ENCODE data around the gene PCCA.

Gene PCCA

DNA sequence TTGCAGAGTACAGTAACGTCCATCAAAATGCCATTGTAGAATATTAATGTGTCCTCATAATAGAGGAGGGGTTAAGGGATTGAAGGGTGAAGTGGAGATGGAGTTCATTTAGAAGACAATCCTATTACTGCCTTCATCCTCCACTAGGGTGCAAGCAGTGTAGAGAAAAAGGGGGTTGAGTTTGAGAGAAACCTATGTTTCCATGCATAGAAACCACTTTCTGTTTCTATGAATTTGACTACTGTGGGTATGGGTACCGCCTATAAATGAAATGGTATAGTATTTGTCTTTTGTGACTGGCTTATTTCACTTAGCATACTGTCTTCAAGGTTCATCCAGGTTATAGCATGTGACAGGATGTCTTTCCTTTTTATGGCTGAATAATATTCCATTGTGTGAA lies 343.7 kb downstream of the PCCA start:
- no peak for DNase-seq (ENCODE audit: low read depth)

DNA sequence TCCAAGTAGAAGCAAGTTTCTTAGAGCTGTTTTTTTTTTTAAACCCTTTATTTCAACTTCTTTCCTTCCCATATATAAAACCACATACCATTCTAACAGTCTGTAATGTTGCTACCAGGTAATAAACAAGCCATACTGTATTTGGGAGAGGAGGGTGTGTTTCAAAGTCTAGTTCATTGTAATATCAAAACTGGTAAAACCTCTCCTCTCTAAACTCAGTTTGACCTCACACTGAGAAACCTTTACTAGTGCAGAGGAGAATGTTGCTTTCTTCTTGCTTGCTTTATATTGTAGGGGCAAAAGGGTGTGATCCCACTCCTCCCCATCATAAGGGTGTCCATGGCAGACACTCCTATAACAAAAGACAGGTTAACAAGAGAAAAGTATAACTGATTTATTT lies 344.6 kb downstream of the PCCA start:
- no peak for DNase-seq (ENCODE audit: low read depth)

DNA sequence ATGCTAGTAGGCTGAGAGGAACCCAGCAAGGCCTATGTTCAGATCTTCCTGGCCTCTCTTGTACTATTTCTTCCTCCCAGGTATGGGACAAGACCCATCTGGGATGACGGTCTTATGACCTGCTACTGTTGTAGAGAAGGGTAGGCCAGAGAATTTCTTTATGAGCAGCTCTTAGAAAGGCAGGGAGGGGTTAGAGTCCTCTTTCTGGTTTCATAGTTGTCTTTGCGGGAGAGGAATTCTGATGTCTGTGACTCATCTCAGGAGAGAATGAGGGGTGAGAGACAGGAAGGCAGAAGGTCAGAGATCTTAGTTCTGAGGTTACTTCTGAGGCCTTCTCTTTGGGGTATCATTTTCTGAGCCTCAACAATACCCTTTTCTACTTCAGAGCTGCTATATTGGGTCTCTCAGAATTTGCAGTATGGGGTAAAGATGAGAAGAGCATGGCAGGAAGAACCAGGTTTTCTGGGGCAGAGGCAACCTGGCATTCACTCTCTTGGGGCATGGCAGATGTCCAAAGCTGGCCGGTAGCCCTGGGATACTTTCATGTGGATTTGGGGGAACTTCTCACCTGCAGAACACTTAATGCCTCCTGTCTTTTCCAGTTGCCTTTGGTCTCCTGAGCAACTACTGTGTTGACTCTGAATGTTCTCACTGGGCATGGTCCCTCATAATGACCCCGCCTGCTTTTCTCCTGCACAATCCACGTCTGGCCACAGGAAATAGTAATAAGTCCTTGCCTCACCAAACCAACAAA lies 345.3 kb downstream of the PCCA start:
- no peak for DNase-seq (ENCODE audit: low read depth)

DNA sequence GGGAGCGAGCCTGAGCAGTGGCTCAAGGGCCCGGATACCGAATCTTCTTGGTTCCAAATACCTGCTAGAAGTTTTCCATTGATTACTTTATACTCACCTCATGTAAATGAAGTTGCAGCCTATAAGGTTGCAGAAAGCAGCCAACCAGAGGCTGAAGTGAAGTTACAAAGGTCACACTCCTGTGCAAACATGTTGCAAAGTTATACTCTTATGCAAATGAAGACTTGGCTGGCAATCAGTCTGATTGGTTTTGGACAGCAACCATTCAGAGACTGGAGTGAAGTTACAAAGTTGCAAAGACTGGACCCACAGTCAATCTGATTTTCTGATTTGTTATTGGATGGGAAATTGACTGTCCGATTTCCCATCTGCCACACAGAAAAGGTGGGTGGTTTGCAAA lies 347.2 kb downstream of the PCCA start:
- DNase-seq (ENCODE audit: low read depth) = no peak

DNA sequence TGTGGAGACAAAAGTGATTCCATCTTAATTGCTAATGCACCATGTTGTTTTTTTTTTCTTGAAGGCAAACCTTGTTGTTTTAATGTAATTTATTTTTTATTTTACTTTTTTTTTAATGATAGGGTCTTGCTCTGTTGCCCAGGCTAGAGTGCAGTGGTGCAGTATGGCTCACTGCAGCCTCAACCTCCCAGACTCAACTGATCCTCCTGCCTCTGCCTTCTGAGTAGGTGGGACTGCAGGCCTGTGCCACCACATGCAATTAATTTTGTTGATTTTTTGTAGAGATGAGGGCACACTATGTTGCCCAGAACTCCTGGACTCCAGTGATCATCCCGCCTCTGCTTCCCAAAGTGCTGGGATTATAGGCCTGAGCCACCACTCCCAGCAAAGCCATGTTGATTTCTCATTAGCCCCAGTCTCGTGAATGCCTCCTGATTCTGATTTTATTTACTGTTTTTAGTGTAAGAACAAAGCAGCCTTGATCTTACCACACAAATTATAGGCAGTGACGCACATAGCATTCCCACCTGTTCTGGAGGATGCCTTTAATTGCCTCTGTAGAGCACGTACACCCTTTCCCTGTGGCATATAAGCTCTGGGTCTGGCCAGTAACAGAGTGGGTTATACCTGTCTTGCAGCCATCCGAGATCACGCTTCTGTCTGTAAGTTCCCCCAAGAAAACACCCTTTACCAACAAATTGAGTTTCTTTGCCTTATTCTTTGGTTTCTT lies 349.3 kb downstream of the PCCA start:
- DNase-seq (ENCODE audit: low read depth) = no peak

DNA sequence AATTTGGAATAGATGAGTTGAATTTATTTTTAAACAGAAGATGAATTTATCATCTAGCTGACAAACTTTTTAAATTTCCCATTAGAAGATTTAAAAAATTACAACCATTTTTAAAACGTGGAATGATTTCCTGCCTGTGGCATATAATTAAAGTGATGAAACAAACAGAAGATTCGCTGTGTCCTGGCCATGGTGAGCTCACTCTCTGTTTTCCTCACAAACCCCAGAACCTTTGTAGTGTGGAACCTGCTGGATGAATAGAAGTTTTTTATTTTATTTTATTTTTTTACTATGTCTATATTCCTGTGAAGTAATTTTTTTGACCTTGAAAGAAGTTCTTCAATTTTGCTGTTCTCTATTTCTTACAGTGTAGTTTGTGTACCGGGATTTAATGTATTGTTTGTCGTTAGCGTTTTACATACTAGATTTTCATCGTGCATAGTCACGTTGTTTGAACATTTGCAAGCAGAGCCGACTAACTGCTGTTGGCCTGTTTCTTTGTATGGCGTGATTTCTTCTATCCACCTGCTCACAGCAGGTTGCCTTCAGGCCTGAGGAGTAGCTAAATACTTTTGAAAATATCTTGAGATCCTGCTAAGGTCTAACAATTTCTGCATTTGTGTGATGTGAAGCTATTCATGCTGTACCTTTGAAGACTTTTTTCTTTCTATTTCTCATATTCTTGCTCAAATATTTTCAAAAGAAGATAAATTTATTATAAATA lies 350.5 kb downstream of the PCCA start:
- no peak for DNase-seq (ENCODE audit: low read depth)

DNA sequence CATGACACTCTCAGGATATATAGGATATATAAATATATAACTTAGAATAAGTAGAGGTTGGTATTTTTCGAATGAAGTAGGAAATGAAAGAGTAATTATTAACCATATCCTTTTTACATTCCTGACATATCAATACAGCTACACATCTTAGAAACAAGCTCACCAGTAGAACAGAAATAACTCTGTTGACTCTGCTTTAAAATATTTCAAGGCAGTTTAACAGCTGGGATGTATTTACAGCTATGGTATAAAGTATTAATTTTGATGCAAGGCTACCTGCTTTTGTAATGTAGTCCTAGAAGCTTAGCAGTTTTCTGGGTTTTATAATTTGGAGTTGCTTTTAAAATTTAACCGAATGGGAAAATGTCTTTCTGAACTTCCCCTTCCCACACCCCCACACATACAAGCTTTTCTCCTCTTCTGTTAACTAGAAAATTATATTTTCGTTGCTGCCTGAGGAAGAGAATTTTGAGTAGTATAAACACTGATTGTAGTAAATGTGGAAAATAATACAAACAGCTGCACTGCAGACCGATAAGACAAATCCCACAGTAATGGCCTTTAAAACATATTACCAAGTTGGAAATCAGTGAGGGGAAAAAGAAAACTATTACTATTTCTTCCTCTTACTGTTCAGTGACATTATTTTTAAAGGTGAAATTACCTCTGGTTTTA lies 352.0 kb downstream of the PCCA start:
- no peak for DNase-seq (ENCODE audit: low read depth)

DNA sequence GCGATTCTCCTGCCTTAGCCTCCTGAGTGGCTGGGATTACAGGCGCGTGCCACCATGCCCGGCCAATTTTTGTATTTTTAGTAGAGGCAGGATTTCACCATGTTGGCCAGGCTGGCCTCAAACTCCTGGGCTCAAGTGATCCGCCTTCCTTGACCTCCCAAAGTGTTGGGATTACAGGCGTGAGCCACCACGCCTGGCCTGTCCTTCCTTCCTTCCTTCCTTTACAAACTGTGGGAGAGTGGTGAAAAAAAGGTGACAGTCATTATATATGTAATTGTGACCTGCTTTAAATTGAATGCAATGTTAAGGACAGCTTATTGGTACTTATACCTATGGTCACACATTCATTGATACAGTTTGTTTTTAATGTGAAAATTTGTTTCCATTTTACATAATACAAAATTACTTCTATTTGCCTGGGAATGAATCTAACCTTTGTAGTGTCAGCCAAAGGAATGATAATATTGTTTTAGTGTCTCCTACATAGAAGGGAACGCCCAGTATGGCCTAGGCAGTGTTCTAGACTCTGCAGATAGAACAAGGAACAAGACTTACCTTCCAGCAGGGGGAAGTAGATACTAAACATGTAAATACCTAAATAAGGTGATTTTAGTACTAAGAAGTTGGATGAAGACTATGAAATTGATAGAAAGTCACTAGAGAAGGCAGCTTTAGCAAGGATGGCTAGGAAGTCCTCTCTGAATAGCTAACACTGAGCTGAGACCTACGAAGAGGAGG lies 353.4 kb downstream of the PCCA start:
- no peak for DNase-seq (ENCODE audit: low read depth)

DNA sequence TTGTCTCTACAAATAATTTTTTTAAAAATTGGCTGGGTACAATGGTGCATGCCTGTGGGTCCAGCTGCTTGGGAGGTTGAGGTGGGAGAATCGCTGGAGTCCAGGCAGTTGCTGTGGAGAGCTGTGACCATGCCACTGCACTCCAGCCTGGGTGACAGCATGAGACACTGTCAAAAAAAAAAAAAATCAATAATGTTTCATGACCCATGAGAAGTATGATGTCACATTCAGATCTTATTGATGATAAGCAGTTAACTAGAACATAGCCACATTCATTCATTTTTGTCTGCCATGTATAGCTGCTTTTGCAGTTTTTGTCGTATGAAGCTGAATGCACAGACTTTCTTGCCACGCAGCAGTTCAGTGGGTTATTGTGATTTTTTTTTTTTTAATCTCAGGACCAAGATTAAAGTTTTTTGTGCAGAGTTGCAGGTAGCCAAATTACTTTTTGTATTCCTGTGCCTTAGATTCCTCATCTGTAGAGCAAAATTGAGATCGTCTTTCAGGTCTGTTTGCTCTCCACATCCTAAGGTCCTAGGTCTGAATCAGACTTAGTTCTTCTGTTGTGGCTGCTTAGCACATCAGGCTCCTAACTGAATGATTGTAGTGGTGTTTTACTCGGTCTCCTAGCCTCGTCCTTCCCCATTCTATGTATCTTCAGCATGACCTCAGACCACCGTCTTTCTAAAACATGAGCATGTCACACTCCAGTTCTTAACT lies 354.5 kb downstream of the PCCA start:
- DNase-seq (ENCODE audit: low read depth) = no peak

DNA sequence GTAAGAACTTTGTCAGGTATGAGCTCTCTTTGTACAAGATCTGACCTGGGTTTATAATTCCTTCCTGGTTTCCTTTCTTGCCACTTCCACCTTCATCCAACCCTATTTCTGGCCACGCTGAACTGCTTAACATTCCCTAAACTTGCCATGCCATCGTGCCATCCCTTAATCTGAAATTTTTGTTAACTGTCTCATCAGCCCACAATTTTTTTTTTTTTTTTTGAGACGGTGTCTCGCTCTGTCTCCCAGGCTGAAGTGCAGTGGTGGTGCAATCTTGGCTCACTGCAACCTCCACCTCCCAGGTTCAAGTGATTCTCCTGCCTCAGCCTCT lies 355.1 kb downstream of the PCCA start:
- DNase-seq (ENCODE audit: low read depth) = no peak

DNA sequence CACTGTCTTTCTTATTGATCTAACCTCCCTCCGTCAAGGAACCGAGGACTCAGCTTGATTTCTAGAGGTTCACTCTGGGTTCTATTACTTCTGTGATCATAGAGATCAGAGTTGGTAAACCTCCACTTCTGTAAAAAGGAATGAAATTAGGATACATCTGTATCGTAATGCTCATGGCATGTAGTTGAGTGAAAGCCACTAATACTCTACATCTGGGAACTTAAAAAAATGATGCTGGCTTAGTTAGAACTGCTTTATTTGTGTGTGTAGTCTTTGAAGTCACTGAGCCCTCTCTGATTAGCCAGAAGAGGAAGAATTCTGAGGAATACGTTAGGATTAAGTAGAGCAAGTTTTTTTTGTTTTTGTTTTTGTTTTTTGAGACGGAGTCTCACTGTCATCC lies 358.9 kb downstream of the PCCA start:
- DNase-seq (ENCODE audit: low read depth) = no peak

DNA sequence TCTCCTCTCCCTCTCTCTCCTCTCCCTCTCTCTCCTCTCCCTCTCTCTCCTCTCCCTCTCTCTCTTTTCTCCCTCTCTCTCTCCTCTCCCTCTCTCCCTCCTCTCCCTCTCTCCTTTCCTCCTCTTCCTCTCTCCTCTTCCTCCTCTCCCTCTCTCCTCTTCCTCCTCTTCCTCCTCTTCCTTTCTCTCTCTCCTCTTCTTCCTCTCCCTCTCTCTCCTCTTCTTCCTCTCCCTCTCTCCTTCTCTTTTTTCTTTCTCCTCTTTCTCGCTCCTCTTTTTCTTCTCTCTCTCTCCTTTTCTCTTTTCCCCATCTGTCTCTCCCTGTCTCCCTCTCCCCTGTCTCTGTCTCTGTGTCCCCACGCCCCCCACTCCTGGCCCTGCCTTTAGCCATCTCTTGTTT lies 363.0 kb downstream of the PCCA start:
- no peak for DNase-seq (ENCODE audit: low read depth)

DNA sequence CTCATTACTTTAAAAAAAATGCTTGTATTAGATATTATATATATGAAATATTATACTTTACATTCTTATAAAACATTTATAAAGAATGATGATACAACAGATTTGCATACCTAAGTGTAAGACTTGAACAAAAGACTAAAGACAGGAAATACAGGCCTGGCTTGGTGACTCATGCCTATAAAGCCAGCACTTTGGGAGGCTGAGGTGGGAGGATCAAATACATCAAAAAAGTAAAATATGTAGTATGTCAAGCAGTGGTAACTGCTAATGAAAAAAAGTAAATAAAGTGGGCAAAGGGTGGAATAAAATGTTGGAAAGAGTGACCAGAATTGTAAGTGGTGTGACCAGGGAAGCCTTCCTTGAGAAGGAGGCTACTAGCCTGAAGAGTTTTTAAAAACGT lies 366.0 kb downstream of the PCCA start:
- peak; percentile 2 for DNase-seq (ENCODE audit: low read depth)

DNA sequence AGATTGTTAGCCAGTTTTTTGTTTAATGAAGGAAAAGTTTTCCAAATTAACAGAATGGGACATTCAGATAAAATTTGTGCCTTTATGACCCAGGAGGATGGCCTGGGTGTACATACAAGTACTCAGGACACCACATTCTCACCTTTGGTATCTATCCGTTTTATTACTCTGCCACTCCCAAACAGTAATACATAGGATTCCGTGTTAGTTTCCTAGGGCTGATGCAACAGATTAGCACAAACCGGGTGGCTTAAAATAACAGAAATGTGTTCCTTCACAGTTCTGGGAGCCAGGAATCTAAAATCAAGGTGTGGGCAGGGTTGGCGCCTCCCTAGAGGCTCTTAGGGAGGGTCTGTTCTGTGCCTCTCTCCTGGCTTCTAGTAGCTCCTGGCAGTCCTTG lies 369.8 kb downstream of the PCCA start:
- DNase-seq (ENCODE audit: low read depth) = no peak

DNA sequence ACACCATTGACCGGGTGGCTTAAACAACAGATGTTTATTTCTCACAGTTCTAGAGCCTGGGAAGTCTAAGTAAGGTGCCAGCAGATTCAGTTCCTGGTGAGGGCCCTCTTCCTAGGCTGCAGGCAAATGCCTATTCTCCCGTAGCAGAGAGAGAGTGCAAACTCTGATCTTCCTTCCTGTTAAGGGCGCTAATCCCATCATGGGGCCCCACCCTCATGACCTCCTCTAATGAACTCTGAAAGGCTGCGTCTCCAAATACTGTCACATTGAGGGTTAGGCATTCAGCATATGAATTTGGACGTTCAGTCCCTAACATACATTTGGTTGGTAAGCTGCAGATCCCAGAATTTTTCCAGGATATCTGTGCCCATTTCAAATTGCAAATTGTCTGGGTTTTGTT lies 370.9 kb downstream of the PCCA start:
- no peak for DNase-seq (ENCODE audit: low read depth)

DNA sequence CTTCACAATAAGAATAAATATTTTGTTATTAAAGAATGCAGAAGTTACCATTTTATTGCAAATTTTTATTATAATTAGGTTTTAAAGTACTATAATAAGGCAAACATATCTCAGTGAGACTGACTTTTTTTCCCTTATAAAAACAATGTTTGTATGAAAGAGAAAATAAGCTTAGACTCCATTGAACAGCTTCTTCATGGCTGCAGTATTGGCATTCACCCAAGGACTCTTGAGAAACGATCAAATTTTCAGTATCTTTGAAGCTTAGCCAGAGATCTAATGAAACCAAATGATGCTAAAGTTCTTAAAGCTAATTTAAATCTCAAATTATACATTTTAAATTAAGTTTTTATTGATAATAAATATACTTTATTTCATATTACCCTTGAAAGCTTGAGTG lies 371.4 kb downstream of the PCCA start:
- no peak for DNase-seq (ENCODE audit: low read depth)

DNA sequence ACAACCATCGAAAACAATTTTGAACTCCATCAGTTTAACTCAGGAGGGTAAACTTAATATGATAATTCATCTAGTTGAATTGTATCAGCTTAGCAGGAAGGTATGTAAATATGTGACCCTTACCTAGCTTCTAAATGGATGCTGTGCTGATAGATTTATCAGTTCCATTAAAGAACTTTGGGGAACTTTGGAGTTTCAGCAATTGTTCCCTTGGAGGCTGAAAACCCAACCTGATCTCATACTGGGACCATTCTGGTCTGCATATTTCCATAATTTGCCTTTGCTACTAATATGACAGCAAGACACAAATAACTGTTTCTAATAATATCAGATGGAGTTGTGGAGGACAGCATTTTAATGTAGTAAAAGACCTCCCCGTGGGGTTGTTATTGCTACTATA lies 371.9 kb downstream of the PCCA start:
- no peak for DNase-seq (ENCODE audit: low read depth)

DNA sequence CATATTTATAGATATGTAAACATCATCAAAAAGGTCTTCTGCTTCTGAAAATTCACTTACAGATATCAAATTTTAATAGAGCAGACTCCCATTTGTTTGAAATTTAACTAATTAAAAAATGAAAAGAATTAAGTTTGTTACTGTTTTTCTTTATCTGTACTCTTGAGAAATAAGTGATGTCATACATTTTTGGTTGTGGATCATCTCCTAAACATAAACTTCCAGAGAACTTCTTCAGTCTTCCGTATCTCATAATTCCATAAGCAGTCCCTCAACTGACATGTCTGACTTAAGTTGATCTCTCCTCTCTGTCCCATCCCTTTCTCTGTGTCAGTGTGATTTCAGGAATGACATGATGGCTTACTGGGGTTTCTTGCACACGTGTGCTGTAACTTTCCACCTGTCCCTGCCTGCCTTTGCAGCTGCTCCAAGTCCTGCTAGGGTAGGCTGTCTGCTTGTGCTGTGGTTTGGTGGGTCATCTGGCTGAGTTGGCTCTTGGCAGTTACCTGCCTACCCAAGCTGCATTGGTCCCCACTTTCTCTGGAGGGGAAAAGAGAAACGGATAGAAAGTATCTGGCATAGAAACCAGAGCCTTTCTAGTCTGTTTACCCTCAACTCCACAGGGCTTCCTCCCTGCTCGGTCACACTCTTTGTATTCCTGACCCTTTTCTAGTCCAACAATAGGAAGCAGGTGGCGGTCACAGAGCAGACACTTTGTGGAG lies 372.6 kb downstream of the PCCA start:
- DNase-seq (ENCODE audit: low read depth) = no peak

DNA sequence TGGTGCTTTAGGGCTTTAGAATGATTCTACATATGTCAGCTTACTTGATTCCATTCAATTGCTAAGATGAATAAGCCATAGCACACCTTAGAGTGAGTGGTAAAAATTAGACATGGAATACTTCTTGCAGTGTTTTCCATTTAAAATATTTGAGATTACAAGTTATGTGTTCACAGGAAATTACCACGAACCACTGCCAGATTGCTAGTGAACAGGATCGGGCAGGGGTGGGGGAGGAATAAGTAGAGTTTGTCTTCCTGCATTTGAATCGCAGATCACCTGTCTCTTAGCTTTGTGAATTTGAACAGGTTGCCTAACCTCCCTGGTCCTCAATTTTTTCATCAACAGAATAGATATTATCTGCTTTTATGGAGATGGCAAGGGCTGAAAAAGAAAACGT lies 375.1 kb downstream of the PCCA start:
- DNase-seq (ENCODE audit: low read depth) = no peak

DNA sequence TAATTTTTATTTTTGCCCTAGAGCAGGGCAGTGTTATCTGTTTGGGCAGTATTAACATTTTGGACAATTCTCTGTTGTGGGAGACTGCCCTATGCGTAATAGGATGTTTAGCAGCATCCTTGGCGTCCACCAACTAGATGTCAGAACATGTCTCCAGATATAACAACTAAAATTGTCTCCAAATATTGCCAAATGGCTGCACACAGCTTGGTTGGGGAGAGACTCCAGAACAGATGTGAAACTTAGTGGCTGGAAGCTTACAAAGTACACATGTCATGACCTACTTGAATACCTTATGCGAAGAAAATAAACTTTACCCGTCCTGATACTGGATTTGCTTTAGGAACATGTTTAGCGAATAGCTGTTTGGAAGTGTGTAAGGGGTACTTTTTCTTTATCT lies 376.7 kb downstream of the PCCA start:
- no peak for DNase-seq (ENCODE audit: low read depth)

Measured in stimulated activated CD4-positive, alpha-beta T cell treated with anti-CD3 and anti-CD28 coated beads, Interleukin-2, amount 100 ng/mL, for 4 hours (primary cell).